ENCODE results near the gene SYNGAP1.

SYNGAP1 gene

GRCh38 chr6:33424855-33425667 is 5.2 kb downstream of the SYNGAP1 start:
- no peak for DNase-seq

- peak; percentile 81 to 88 for DNase-seq
Measured at GRCh38 chr6:33425668-33426577, 6.1 kb downstream of the SYNGAP1 start.

- no peak for DNase-seq
Measured at GRCh38 chr6:33426590-33427511, 7.0 kb downstream of the SYNGAP1 start.

- DNase-seq: peak; percentile 58 to 67
Measured at GRCh38 chr6:33427585-33428223, 7.8 kb downstream of the SYNGAP1 start.

GRCh38 chr6:33428224-33428965 is 8.5 kb downstream of the SYNGAP1 start:
- peak; percentile 42 to 52 for DNase-seq

- DNase-seq: no peak
Measured at GRCh38 chr6:33428966-33429749, 9.3 kb downstream of the SYNGAP1 start.

- DNase-seq: no peak
Measured at GRCh38 chr6:33429750-33430052, 9.8 kb downstream of the SYNGAP1 start.

- DNase-seq: no peak
Measured at GRCh38 chr6:33430334-33430733, 10.5 kb downstream of the SYNGAP1 start.

DNA sequence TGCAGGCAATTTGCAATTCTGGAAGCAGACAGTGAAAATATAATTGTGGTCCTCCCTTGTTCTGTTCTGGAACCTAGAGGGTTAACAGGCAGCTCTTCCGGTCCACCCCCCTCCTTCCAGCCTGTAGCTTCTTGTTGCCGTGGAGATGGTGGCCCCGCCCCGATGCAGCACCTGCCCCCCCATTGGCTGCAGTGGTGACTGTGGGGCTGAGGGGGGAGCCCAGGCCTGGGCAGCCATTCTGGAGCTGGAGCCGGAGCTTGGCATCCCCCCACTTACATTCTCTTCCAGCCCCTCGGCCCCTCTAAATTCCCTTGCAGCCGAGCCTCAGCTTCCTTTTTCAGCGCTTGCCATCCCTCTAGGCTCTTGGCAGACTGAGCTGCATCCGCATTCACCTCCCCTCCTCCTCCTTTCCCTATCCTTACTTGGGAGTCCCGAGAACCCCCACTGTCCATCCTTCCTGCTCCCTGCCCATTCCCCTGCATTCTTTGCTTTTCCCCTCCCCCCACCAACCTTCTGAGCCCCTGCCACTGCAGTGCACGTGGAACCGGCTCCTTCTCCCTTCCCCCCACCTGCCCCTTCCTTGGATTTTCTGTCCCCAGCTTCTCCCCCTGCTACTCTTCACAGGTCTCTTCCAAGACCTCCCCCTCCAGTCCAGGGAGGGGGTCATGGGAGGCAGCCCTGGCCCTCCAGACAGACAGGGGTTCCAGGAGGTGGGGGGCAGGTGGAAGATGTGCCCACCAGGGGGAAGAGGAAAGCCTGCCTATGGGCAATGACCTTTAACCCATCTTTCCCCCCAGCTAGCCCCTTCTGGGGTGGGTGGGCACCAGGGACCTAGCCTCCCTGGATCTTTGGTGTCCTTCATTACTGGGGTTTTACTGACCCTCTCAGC is 11.4 kb downstream of the SYNGAP1 start:
- DNase-seq: peak; percentile 79 to 80

DNA sequence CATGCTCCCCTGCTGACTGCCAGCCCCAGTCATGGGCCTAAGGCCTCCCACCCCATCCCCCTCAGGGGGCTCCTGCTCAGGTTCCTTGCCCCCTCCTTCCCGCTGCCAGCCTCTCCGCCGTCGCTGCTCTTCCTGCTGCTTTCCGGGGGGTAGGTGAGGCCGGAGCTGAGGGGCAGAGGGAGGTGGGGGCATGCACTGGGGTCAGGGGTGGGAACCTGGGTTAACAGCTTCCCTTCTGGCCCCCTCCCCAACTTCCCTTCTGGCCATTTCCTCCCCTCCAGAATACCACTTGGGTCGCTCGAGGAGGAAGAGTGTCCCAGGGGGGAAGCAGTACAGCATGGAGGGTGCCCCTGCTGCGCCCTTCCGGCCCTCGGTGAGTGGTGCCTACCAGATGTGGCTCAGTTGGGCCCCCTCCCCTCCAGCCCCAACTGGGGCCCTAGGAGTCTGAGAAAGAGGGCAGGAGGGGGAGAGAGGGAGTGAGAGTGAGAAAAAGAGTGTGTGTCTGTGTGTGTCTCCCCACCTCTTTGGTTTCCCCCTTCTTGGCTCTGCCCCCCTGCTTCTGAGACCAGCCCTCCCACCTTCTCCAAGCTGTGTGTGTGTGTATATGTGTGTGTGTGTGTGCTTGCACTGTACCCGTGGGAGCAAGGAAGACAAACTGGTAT is 12.1 kb downstream of the SYNGAP1 start:
- DNase-seq: no peak

DNA sequence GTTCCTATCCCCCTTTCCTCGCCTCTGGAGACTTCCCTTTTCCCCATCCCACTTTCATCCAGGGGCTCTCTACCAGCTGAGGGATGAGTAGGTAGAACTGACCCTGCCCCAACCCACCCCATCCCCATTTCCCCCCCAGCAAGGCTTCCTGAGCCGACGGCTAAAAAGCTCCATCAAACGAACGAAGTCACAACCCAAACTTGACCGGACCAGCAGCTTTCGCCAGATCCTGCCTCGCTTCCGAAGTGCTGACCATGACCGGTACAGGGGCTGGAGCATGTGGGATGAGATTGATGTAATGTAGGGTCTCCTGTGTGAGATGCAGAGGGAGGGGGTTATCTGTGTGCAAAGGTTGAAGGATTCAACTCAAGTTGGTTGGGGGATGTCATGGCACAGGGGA is 12.7 kb downstream of the SYNGAP1 start:
- DNase-seq: no peak

- no peak for DNase-seq
Measured at GRCh38 chr6:33433001-33433543, 13.2 kb downstream of the SYNGAP1 start.

GRCh38 chr6:33433544-33434191 is 13.8 kb downstream of the SYNGAP1 start:
- no peak for DNase-seq

DNA sequence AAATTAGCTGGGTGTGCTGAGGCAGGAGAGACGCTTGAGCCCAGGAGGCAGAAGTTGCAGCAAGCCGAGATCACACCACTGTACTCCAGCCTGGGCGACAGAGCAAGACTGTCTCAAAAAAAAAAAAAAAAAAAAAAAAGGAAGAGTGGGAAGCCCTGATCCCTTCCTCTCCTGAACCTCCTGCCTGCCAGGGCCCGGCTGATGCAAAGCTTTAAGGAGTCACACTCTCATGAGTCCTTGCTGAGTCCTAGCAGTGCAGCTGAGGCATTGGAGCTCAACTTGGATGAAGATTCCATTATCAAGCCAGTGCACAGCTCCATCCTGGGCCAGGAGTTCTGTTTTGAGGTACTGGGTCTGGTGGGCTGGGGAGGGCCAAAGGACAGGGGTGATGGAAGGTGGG is 15.1 kb downstream of the SYNGAP1 start:
- DNase-seq: no peak

- no peak for DNase-seq
Measured at GRCh38 chr6:33437666-33438065, 17.8 kb downstream of the SYNGAP1 start.

DNA sequence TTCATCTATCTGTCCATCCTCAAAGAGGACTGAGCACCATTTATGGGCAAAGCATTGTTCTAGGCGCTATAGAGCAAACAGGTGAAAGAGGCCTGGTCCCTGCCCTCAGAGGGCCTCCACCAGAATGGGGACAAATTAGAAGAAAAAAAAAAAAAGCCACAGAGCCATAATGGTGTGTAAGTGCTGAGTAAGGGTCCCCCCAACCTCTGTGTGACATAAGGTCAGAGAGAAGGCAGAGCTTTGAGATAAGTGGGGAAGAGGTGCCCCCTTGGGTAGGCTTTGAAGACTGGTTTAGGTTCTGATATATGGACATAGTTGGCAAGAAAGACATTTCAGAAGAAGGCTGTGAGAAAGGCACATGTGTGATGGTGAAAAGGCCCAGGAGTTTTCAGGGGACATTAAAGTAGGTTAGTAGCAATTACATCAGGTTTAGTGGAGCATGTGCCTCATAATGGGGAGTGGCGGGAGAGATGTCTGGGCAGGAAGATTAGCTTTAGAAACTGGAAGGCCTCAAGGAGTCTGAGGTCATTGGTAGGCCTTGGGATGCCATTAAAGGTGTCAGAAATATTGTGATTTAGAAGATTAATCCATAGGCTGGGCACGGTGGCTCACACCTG is 19.2 kb downstream of the SYNGAP1 start:
- no peak for DNase-seq

GRCh38 chr6:33439956-33440648 is 20.2 kb downstream of the SYNGAP1 start:
- DNase-seq: no peak

Measured in stimulated activated CD4-positive, alpha-beta T cell treated with anti-CD3 and anti-CD28 coated beads, Interleukin-2, amount 100 ng/mL, for 24 hours (primary cell).